Stimulated activated CD4-positive, alpha-beta T cell treated with anti-CD3 and anti-CD28 coated beads, Interleukin-4, amount 100 ng/mL, for 24 hours (primary cell): ENCODE data around the gene C2CD4C.
"Not testable (repeated sequence)": the region's sequence is repeated elsewhere in the genome, so short reads cannot be mapped to it uniquely, and the experiment has no call there.

ENCODE experiments used
- DNase-seq: peaks from one replicate; pipeline ENCODE4 v3.0.0-alpha.2; 2020

The C2CD4C gene

DNA sequence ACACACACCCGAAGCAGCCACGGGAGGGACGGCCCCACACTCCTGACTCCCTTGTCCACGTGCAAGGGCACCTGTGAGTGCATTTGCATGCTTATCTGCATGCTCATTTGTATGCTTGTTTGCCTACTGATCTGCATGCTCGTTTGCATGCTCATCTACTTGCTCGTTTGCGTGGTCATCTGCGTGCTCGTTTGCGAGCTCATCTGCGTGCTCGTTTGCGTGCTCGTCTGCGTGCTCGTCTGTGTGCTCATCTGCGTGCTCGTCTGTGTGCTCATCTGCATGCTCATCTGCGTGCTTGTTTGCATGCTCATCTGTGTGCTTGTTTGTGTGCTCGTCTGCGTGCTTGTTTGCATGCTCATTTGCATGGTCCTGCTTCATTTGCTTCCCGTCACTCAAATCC lies 28.1 kb upstream of the C2CD4C start:
- no peak for DNase-seq

GRCh38 chr19:436413-436950 lies 27.5 kb upstream of the C2CD4C start:
- DNase-seq = no peak

DNA sequence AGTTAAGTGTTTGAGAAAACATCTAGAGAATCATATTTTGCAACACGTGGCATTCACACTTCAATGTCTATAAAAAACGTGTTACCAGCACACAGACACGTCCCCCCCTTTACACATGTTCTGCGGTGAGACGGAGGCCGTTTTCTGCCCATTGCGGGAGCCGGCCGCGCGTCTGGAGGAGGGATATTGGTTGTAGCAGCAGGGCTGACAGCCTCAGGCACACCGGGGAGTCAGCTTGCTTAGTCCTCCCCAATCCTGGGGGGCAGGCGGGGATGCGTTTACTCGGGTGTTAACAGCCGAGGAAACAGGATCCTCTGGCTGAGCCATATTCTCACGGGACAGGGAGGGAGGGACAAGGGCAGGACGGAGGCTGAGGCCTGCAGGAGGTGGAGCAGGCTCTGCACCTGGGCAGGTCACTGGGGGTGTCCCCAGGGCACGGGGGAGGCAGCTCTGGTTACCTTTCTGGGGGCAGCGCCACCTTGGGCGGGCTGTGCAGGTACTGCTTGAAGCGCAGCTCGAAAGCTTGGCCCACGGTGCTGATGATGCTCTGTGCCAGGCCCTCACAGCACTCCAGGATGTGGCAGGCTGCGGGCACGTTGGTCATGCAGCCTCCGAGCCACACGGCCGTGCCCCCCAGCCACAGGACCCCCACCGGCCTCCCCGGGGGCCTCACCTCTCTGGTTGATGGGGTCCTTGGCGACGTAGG lies 26.9 kb upstream of the C2CD4C start:
- no peak for DNase-seq

DNA sequence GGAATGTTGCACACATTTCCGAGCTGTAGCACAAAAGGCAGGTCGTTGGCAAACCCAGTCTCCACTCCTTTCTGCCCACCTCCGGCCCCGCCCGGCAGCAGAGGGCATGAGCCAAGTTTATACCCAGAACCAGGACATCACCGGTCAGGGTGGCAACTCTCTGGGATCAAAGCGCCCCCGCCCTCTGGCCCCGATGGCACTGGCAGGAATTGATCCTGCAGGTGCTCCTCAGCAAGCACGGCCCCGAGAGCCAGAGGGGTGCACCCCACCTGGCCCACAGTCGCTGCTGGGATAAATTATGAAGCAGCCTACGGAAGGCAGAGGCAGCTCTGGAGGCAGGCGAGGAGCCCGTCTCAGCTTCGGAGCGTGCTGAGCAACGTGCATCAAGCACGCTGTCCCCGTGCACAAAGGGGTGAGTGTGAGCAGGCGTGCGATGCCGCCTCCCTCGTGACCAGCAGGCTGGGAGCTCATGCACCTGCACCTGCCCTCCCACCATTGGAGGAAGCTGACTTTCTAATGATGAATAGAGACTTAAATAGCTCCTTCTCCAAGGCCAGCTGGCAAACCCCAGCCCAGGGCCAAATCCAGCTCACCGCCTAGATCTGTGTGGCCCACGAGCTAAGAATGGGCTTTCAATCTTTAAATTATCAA lies 26.2 kb upstream of the C2CD4C start:
- DNase-seq = no peak

DNA sequence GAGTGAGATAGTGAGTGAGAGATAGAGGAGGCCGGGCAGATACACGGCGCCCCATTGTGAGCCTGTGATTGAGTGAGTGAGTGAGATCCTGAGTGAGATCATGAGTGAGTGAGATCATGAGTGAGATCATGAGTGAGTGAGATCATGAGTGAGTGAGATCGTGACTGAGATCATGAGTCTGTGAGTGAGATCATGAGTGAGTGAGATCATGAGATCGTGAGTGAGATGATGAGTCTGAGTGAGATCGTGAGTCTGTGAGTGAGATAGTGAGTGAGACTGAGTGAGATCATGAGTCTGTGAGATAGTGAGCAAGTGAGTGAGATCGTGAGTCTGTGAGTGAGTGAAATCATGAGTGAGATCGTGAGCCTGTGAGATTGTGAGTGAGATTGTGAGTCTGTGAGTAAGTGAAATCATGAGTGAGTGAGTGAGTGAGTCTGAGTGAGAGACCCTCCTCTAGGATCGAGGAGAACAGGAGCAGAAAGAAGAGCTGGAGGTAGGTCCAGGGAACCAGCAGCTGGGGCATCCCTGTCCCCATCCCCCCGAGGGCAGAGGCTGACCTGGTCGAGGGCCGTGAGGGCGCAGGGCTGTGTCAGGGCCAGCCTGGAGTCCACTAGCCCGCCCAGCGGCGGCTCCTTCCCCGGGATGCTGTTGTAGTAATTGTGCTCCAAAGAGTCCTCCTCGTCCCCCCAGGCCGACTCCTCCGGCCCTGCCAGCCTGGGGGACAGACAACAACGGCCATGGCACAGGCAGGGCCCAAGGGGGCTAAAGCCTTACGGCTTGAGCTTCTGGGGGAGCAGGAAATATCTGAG lies 25.4 kb upstream of the C2CD4C start:
- DNase-seq = no peak

DNA sequence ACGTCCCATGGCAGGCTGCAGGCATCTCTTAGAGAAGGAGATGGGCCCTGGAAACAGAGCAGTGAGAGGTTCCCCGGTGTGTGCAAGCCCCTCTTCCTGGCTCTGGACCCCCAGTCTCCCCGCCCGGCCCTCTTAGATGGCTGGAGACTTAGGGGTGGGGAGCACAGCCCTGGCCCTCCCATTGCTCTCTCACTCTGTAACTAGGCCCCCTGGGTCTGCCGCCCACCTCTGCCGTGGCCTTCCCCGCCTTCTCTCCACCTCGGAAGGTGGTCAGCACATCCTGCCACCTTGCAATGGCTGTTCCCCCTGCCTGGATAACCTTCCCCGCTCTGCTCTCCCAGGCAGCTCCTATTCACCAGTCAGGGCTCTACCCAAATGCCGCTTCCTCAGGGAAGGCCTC lies 21.8 kb upstream of the C2CD4C start:
- no peak for DNase-seq

- DNase-seq = no peak
Measured at GRCh38 chr19:428149-428548, 19.2 kb upstream of the C2CD4C start.

DNA sequence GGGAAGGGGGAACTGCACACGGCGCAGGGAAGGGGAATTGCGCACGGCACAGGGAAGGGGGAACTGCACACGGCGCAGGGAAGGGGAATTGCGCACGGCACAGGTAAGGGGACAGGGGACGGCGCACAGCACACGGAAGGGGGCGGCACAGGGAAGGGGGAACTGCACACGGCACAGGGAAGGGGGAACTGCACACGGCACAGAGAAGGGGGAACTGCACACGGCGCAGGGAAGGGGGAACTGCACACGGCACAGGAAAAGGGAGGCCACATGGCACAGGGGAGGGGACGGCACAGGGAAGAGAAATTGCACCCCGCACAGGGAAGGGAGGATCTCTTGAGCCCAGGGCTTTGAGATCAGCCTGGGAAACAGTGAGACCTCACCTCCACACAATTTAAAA lies 18.7 kb upstream of the C2CD4C start:
- DNase-seq = not testable (repeated sequence)

DNA sequence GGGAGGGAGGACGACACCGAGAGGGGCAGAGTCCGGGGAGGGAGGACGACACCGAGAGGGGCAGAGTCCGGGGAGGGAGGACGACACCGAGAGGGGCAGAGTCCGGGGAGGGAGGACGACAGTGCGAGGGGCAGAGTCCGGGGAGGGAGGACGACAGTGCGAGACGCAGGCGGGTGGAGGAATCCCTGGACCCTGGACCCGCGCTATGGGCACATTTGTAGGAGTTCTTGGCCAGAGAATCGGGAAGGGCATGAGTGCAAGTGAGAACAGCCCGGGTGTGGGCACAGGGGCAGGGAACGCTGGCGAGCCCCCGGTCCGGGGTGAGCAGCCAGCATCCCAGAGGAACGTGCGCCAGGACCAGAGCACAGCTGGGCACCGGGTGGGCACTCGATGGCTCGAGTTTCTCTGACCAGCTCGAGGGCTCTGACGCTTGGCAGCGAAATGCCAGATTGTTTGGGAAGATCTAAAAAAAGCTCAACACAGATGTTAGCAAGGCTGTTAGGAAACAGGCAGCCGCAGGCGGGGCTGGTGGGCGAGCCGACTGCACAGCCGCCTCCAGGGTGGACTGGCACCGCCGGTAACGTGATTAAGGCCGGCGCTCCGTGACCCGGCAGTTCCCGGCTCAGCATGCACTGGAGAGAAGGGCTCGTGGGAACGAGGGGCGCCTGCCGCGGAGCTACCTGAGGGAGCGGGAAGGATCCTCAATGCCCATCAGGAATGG lies 17.9 kb upstream of the C2CD4C start:
- DNase-seq = no peak

GRCh38 chr19:425056-425455 lies 16.1 kb upstream of the C2CD4C start:
- no peak for DNase-seq

DNA sequence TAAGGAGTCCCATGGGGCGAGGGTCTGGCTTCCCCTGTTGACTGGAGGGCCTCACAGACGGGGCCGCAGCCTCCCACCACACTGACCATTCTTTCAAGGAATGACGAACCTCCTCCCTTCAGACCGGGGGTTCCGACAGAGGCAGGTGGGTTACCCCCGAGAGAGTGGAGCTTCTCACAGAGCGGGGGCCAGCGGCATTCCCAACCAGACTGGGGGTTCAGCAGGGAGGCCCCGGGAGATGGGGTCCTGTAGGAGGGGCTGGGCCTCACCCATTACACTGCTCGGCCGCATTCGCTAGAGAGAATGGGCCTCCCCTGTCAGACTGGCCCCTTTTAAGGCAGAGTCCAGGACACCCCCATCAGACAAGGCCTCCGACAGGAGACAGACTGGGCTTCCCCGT lies 15.6 kb upstream of the C2CD4C start:
- no peak for DNase-seq

- DNase-seq = no peak
Measured at GRCh38 chr19:423691-424466, 14.9 kb upstream of the C2CD4C start.

GRCh38 chr19:422917-423226 lies 13.9 kb upstream of the C2CD4C start:
- DNase-seq = not testable (repeated sequence)

DNA sequence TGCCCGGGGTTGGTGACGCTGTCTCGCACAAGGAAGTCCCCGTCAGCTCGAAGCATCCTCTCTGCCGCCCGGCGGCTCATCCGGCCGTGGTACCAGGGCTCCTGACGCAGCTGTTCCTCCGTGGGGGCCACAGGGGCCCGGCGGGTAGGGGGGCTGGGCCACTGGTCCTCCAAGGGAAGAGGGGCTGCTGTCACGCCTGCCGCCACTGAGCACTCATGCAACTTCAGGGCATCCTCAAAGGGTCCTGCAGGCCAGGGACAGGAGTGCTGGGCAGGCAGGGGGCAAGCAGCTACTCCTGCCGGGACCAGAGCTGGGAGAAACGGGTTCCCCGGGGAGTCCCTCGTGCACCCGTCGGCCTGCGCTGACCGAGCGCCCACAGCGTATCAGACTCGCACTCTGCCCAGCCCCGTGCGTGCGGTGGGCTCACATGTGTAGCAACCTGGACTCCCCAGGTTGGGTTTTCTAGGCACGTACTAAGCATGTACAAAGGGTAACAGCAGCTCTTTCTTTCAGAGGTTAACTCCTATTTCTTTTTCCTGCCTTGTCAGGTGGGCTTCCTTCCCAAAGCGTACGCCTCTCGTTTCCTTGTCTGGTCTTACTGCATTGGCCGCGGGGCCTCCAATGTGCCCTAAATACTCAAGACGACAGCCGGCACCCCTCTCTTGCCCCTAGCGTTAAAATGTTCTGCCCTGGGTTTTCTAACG lies 13.4 kb upstream of the C2CD4C start:
- DNase-seq = no peak

DNA sequence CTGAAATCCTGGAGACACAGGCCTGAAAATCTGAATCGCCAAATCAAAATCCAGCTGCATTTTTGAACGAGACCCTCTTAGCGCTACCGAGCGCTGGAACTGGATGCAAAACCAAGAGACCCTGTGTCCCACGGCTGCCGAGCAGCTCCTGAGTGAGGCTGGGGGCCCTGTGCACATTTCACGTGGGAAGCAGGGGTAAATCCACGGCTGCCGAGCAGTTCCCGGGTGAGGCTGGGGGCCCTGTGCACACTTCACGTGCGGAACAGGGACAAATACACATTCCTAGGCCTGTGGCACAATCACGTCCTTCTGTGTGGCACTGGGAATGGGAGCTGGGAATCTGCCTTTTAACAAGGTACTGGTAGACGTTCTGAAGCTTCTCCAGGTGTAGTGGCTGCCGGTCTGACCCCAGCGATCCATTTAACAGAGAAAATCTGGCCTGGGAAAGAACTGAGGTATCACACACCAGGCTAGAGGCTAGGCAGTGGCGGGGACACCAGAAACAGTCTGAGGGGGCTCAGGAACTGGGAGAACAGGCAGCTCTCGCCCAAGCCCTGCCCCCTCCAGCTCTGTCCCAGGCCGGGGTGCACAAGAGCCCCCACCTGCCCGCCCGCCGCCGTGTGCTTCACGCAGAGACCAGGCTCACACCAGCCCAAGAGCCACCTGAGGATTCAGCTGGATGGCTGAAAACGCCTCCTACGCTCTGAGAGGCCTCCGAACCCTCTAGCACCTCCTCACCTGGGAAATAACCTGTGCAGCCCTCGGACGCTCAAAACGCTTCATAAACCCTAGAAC lies 11.0 kb upstream of the C2CD4C start:
- DNase-seq = no peak

GRCh38 chr19:418761-419671 lies 10.1 kb upstream of the C2CD4C start:
- no peak for DNase-seq

GRCh38 chr19:416416-416815 lies 7.5 kb upstream of the C2CD4C start:
- no peak for DNase-seq

GRCh38 chr19:415292-415691 lies 6.3 kb upstream of the C2CD4C start:
- DNase-seq = no peak

DNA sequence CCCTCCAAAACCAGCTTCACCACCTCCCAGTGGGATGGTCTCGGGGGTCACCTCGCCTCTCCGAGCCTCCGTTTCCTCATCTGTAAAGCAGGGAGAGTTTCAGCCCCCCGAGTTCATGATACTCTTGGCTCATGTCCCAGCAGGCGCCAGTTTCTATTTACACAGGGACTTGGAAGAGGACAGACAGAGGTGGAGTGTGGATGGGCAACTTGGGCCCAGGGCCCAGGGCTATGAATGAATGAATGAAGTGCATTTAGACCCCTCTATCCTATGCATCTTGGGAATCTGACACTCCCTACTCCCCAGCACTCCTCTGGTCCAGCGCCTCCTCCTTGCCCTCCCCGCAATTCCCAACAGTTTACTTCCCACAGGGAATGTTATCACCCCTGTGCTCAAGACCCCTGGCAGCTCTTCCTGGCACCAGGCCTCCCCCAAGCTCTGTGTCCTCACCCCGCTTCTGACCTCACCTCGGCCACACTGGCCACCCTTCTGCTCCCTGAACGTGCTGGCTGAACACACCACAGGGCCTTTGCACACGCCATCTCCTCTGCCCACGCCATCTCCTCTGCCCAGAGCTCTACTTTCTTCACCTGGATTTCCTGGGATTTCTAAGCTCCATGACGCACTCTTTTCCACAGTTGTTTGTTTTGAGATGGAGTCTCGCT lies 4.9 kb upstream of the C2CD4C start:
- no peak for DNase-seq
